ENCODE measurements around the gene MAP2.

DNA sequence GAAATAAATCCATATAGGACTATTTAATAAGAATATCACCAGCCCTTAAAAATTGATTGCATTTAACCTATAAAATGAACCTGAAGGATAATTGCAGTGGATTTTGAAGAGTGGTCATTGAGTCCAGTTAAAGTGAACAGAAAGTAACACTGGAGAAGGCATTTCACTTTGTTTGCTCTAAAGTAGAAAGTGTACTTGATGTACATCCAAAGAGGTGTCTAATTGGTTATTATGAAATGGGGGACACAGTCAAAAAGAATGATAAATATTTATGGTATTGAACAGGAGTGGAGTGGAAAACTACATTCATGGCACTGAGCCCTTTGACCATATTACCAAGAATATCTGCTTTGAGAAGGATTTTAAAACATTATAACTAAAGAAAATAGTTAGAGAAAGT, 28.2 kb upstream of the MAP2 start:
- TF ChIP-seq POLR2A (IDR thresholded peaks at IDR 0.05) = no peak
- TF ChIP-seq, protein P1, sequence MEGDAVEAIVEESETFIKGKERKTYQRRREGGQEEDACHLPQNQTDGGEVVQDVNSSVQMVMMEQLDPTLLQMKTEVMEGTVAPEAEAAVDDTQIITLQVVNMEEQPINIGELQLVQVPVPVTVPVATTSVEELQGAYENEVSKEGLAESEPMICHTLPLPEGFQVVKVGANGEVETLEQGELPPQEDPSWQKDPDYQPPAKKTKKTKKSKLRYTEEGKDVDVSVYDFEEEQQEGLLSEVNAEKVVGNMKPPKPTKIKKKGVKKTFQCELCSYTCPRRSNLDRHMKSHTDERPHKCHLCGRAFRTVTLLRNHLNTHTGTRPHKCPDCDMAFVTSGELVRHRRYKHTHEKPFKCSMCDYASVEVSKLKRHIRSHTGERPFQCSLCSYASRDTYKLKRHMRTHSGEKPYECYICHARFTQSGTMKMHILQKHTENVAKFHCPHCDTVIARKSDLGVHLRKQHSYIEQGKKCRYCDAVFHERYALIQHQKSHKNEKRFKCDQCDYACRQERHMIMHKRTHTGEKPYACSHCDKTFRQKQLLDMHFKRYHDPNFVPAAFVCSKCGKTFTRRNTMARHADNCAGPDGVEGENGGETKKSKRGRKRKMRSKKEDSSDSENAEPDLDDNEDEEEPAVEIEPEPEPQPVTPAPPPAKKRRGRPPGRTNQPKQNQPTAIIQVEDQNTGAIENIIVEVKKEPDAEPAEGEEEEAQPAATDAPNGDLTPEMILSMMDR (IDR thresholded peaks at IDR 0.05) = no peak
